PC-3 (cell line): ENCODE results near the gene LRRC31. TPM values are rescaled to one million over a fixed set of nuclear protein-coding genes. Genes with fewer than 3 reads are reported as not detected.

Experiments used
- ATAC-seq: fragments of 200-7000 bp; cut with Tn5 transposase; 2 replicates; pipeline ENCODE4 v1.9.1; 2020; ENCODE audit warnings: mild to moderate bottlenecking, moderate library complexity
- BruUV-seq: library from RNA; stranded (reverse); fragments of 400-500 nt; replicated peaks from 2 replicates; lab custom pipeline; 2021; lab: Mats Ljungman, UMichigan
- CTCF ChIA-PET: fragments of 300-600 bp; sonication (Branson Sonifier 250); formaldehyde crosslinking; loops from one replicate; lab custom pipeline; 2022; ENCODE audit warnings: antibody characterized with exemption; lab: Charles Lee
- POLR2A ChIA-PET: fragments of 300-600 bp; sonication (Branson Sonifier 250); formaldehyde crosslinking; loops from one replicate; lab custom pipeline; 2022; ENCODE audit warnings: antibody characterized with exemption; ENCODE audit not compliant: unreplicated experiment; lab: Charles Lee
- DNase-seq: peaks from one replicate; pipeline ENCODE4 v3.0.0-alpha.2; 2015
- H2AFZ ChIP-seq: fragments of 300-600 bp; sonication (generic); 2 replicates; pipeline ENCODE4 v1.6.0; 2016; ENCODE audit warnings: antibody characterized with exemption, low read length
- H3F3A ChIP-seq: fragments of 300-600 bp; sonication (generic); one replicate; pipeline ENCODE4 v1.6.0; 2017; ENCODE audit warnings: antibody characterized with exemption, low read length, control low read depth, mild to moderate bottlenecking; ENCODE audit not compliant: unreplicated experiment
- H3K27ac ChIP-seq: fragments of 300-600 bp; sonication (generic); 2 replicates; pipeline ENCODE4 v1.5.1; 2016; ENCODE audit warnings: mild to moderate bottlenecking, low read length
- H3K27me3 ChIP-seq: fragments of 300-600 bp; sonication (generic); 2 replicates; pipeline ENCODE4 v1.6.1; 2016; ENCODE audit warnings: low read length, mixed read lengths
- H3K36me3 ChIP-seq: fragments of 300-600 bp; sonication (generic); 2 replicates; pipeline ENCODE4 v1.6.1; 2016; ENCODE audit warnings: low read depth, mixed run types, low read length, mixed read lengths
- H3K4me1 ChIP-seq: fragments of 300-600 bp; sonication (generic); 2 replicates; pipeline ENCODE4 v1.5.1; 2016; ENCODE audit warnings: low read length; ENCODE audit not compliant: insufficient read depth
- H3K4me2 ChIP-seq: fragments of 300-600 bp; sonication (generic); 2 replicates; pipeline ENCODE4 v1.6.0; 2016; ENCODE audit warnings: low read length
- H3K4me3 ChIP-seq: fragments of 300-600 bp; sonication (generic); 2 replicates; pipeline ENCODE4 v1.5.1; 2016; ENCODE audit warnings: mild to moderate bottlenecking, low read length, mixed read lengths
- H3K79me2 ChIP-seq: fragments of 300-600 bp; sonication (generic); 2 replicates; pipeline ENCODE4 v1.6.1; 2017; ENCODE audit warnings: low read length, mixed read lengths
- H3K9ac ChIP-seq: fragments of 300-600 bp; sonication (generic); 2 replicates; pipeline ENCODE4 v1.6.0; 2016; ENCODE audit warnings: mild to moderate bottlenecking, low read length
- H3K9me2 ChIP-seq: fragments of 300-600 bp; sonication (generic); replicated peaks from 2 replicates; pipeline ENCODE4 v1.6.1; 2016; ENCODE audit warnings: mixed run types, low read length, mixed read lengths
- H3K9me3 ChIP-seq: fragments of 300-600 bp; sonication (generic); 2 replicates; pipeline ENCODE4 v1.6.1; 2016; ENCODE audit warnings: low read length, mixed read lengths
- H4K20me1 ChIP-seq: fragments of 300-600 bp; sonication (generic); 2 replicates; pipeline ENCODE4 v1.6.1; 2016; ENCODE audit warnings: low read length, mixed read lengths
- EZH2 ChIP-seq: fragments of 300-600 bp; sonication (generic); IDR thresholded peaks from one replicate; pipeline ENCODE4 v1.6.1; 2017; ENCODE audit warnings: antibody characterized with exemption, mild to moderate bottlenecking, low read length; ENCODE audit not compliant: unreplicated experiment
- EZH2phosphoT487 ChIP-seq: fragments of 300-600 bp; sonication (generic); IDR thresholded peaks from 2 replicates; pipeline ENCODE4 v1.6.1; 2018; ENCODE audit warnings: mild to moderate bottlenecking, antibody characterized with exemption, low read length, borderline replicate concordance
- intact Hi-C: fragments of 100-400 bp; cut with micrococcal nuclease; formaldehyde crosslinking; loops from 2 replicates; pipeline ENCODE4 v1.9.0; 2023
- total RNA-seq: library from RNA; depleted of rRNA; stranded (reverse); fragments of >200 nt; gene quantifications from 2 replicates; pipeline ENCODE4 v1.2.3, GENCODE V29; 2014
- TF ChIP-seq, protein P1 (sequence below): fragments of 300-600 bp; sonication (generic); conservative IDR thresholded peaks from 2 replicates; pipeline ENCODE4 v1.5.1; 2017; ENCODE audit warnings: antibody characterized with exemption, low read depth, mild to moderate bottlenecking, low read length

LRRC31 gene
- total RNA-seq, 1 experiment from 2014 or later, result 0.04 TPM

DNA sequence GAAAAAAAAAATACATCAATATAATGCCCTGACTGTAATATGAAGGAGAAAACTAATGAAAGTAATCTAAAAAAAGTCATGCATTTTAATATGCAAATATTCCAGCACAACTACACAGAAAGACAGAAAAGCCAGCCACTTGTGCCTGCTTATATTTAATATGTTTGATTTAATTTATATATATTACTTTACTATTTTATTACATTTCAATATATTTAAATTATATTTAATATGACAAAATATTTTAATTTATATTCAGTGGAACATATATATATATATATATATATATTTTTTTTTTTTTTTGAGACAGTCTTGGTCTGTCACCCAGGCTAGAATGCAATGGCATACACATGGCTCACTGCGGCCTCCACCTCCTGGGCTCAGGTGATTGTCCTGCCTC lies 27.5 kb upstream of the LRRC31 start:
- no peak for ATAC-seq
- H3K27me3 ChIP-seq, result no peaks in the 10 kb centered on the region
- CTCF ChIA-PET, result interaction anchor here (0.6 kb wide), 1 partner anchor 35 kb away, joined by 8 read pairs; no protein-coding TSS in a partner anchor

DNA sequence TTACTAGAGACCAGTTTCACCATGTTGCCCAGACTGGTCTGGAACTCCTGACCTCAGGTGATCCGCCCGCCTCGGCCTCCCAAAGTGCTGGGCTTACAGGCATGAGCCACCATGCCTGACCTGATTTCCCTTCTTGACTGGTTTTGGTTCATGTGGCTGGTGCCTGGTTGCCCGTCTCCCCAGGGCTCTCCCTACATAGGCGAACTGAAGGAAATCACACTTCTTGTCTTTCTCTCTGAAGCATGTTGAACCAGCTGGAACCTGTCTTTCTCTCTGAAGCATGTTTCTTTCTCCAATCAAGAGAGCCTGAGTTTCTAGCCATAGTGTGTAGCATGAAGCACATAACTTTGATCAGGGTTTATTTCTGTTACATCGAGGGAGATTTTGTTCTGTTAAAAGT lies 25.3 kb upstream of the LRRC31 start:
- no peak for ATAC-seq

More for the DNA sequence above, 27.5 kb upstream of the LRRC31 start:
- no peak for DNase-seq
- Histone ChIP-seq H3K79me2 (no peaks in the 10 kb centered on the region), H3K36me3 (no peaks in the 10 kb centered on the region), H3K4me1 (no peaks in the 10 kb centered on the region), H3F3A (no peaks in the 10 kb centered on the region), H3K4me3 (no peak overlapping the region), H2AFZ (no peak overlapping the region), H3K9me3 (0 out of 2 replicates have a peak, but pooled peaks cover 6% of the 10 kb centered on the region), H3K9ac (no peak overlapping the region), H3K4me2 (no peak overlapping the region), H3K27ac (no peak overlapping the region), H3K9me2 (no peaks in the 10 kb centered on the region), H4K20me1 (no peaks in the 10 kb centered on the region)
- POLR2A ChIA-PET, result no interaction called here
- TF ChIP-seq, protein P1, sequence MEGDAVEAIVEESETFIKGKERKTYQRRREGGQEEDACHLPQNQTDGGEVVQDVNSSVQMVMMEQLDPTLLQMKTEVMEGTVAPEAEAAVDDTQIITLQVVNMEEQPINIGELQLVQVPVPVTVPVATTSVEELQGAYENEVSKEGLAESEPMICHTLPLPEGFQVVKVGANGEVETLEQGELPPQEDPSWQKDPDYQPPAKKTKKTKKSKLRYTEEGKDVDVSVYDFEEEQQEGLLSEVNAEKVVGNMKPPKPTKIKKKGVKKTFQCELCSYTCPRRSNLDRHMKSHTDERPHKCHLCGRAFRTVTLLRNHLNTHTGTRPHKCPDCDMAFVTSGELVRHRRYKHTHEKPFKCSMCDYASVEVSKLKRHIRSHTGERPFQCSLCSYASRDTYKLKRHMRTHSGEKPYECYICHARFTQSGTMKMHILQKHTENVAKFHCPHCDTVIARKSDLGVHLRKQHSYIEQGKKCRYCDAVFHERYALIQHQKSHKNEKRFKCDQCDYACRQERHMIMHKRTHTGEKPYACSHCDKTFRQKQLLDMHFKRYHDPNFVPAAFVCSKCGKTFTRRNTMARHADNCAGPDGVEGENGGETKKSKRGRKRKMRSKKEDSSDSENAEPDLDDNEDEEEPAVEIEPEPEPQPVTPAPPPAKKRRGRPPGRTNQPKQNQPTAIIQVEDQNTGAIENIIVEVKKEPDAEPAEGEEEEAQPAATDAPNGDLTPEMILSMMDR, result no peak
- TF ChIP-seq EZH2phosphoT487 (no peak), EZH2 (no peak)
- intact Hi-C loops, result no loop called here
- no TSS peak for BruUV-seq

GRCh38 chr3:169894110-169894509 lies 24.4 kb upstream of the LRRC31 start:
- Histone ChIP-seq H3K27me3 (no peaks in the 10 kb centered on the region), H3K4me1 (no peaks in the 10 kb centered on the region), H3K9me3 (no peaks in the 10 kb centered on the region), H3K9ac (no peak overlapping the region), H3K36me3 (no peaks in the 10 kb centered on the region), H3K4me2 (no peak overlapping the region), H3K4me3 (no peak overlapping the region), H3K79me2 (no peaks in the 10 kb centered on the region), H2AFZ (no peak overlapping the region), H3K9me2 (no peaks in the 10 kb centered on the region), H3F3A (no peaks in the 10 kb centered on the region), H3K27ac (no peak overlapping the region), H4K20me1 (no peaks in the 10 kb centered on the region)
- TF ChIP-seq, protein P1, result no peak
- no peak for TF ChIP-seq EZH2phosphoT487
- TF ChIP-seq EZH2, result no peak
- BruUV-seq, result no TSS peak
- intact Hi-C loops, result no loop called here
- POLR2A ChIA-PET, result no interaction called here
- DNase-seq (no peak), ATAC-seq (no peak)
- CTCF ChIA-PET, result interaction anchor here (0.8 kb wide), 1 partner anchor 72 kb away, joined by 3 read pairs; the partner anchor contains the start of gene SEC62

More for the DNA sequence above, 25.3 kb upstream of the LRRC31 start:
- H3K9me2 ChIP-seq, result no peaks in the 10 kb centered on the region
- H3K36me3 ChIP-seq, result no peaks in the 10 kb centered on the region
- intact Hi-C loops, result no loop called here
- no peaks in the 10 kb centered on the region for H3K9me3 ChIP-seq
- POLR2A ChIA-PET, result no interaction called here
- H3F3A ChIP-seq, result no peaks in the 10 kb centered on the region
- no peaks in the 10 kb centered on the region for H3K4me1 ChIP-seq
- H4K20me1 ChIP-seq, result no peaks in the 10 kb centered on the region
- no peak for DNase-seq
- H3K79me2 ChIP-seq, result no peaks in the 10 kb centered on the region
- no peak overlapping the region for H3K4me3 ChIP-seq
- CTCF ChIA-PET, result no interaction called here
- H3K4me2 ChIP-seq, result no peak overlapping the region
- H3K9ac ChIP-seq, result no peak overlapping the region
- no peaks in the 10 kb centered on the region for H3K27me3 ChIP-seq
- H2AFZ ChIP-seq, result no peak overlapping the region
- TF ChIP-seq, protein P1, result no peak
- TF ChIP-seq EZH2phosphoT487 (no peak), EZH2 (no peak)
- H3K27ac ChIP-seq, result no peak overlapping the region
- no TSS peak for BruUV-seq
